ENCODE measurements around the gene RASSF5.
"Not testable (repeated sequence)": the region's sequence is repeated elsewhere in the genome, so short reads cannot be mapped to it uniquely, and the experiment has no call there.

RASSF5 gene

GRCh38 chr1:206570529-206570928, 63.2 kb downstream of the RASSF5 start:
- no peak for DNase-seq (ENCODE audit: low read depth)

GRCh38 chr1:206572835-206573234, 65.5 kb downstream of the RASSF5 start:
- no peak for DNase-seq (ENCODE audit: low read depth)

GRCh38 chr1:206573319-206573718, 66.0 kb downstream of the RASSF5 start:
- DNase-seq (ENCODE audit: low read depth) = no peak

- DNase-seq (ENCODE audit: low read depth) = no peak
These were observed 66.4 kb downstream of the RASSF5 start for GRCh38 chr1:206573762-206574161.

GRCh38 chr1:206575165-206575893, 68.0 kb downstream of the RASSF5 start:
- no peak for DNase-seq (ENCODE audit: low read depth)

GRCh38 chr1:206575894-206576737, 68.8 kb downstream of the RASSF5 start:
- DNase-seq (ENCODE audit: low read depth) = no peak

- no peak for DNase-seq (ENCODE audit: low read depth)
These were observed 70.3 kb downstream of the RASSF5 start for GRCh38 chr1:206577626-206578025.

- DNase-seq (ENCODE audit: low read depth) = no peak
These were observed 71.0 kb downstream of the RASSF5 start for GRCh38 chr1:206578068-206578977.

- DNase-seq (ENCODE audit: low read depth) = no peak
These were observed 71.6 kb downstream of the RASSF5 start for GRCh38 chr1:206578978-206579374.

GRCh38 chr1:206579747-206580437, 72.6 kb downstream of the RASSF5 start:
- DNase-seq (ENCODE audit: low read depth) = peak; percentile 71

- DNase-seq (ENCODE audit: low read depth) = no peak
These were observed 73.2 kb downstream of the RASSF5 start for GRCh38 chr1:206580438-206581113.

- DNase-seq (ENCODE audit: low read depth) = not testable (repeated sequence)
These were observed 73.8 kb downstream of the RASSF5 start for GRCh38 chr1:206581114-206581497.

- peak; percentile 72 for DNase-seq (ENCODE audit: low read depth)
These were observed 74.2 kb downstream of the RASSF5 start for GRCh38 chr1:206581571-206581981.

GRCh38 chr1:206582537-206582936, 75.2 kb downstream of the RASSF5 start:
- DNase-seq (ENCODE audit: low read depth) = no peak

- no peak for DNase-seq (ENCODE audit: low read depth)
These were observed 75.8 kb downstream of the RASSF5 start for GRCh38 chr1:206582971-206583706.

GRCh38 chr1:206583707-206584648, 76.6 kb downstream of the RASSF5 start:
- DNase-seq (ENCODE audit: low read depth) = peak; percentile 81

GRCh38 chr1:206584683-206585082, 77.4 kb downstream of the RASSF5 start:
- DNase-seq (ENCODE audit: low read depth) = no peak

GRCh38 chr1:206586501-206587445, 79.4 kb downstream of the RASSF5 start:
- no peak for DNase-seq (ENCODE audit: low read depth)

Data from T follicular helper cell (primary cell).